Fibroblast of skin of back (primary cell): Measurements from ENCODE around the gene FAM186B.

Experiments used
- DNase-seq: peaks from one replicate; pipeline ENCODE4 v3.0.0-alpha.2; 2013

FAM186B gene

GRCh38 chr12:49549735-49550692, 55.4 kb downstream of the FAM186B start:
- DNase-seq: no peak

- DNase-seq: peak; percentile 13
Observed at GRCh38 chr12:49548822-49549648, 56.4 kb downstream of the FAM186B start.

GRCh38 chr12:49548481-49548821, 57.0 kb downstream of the FAM186B start:
- DNase-seq: no peak

GRCh38 chr12:49547090-49547690, 58.2 kb downstream of the FAM186B start:
- no peak for DNase-seq

DNA sequence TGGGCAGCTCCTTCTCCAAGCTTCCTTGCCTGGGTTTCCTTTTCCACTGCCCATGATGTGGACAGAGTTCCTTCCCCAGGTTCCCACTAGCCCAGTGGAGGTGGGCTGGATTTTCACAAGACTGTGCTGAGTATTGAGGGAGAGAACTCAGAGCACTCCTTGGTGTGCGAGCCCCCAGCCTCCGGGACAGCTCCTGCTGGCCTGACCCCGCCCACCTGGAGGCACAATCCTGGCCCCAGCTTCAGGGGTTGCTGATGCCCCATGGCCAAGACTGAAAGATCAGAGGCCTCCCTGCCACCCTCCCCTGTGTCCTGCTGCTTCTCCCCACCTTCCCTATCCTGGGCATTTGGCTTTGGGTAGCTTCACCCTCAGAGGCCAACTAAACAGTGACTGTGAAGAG, 59.0 kb downstream of the FAM186B start:
- DNase-seq: no peak

GRCh38 chr12:49545815-49546214, 59.6 kb downstream of the FAM186B start:
- no peak for DNase-seq

DNA sequence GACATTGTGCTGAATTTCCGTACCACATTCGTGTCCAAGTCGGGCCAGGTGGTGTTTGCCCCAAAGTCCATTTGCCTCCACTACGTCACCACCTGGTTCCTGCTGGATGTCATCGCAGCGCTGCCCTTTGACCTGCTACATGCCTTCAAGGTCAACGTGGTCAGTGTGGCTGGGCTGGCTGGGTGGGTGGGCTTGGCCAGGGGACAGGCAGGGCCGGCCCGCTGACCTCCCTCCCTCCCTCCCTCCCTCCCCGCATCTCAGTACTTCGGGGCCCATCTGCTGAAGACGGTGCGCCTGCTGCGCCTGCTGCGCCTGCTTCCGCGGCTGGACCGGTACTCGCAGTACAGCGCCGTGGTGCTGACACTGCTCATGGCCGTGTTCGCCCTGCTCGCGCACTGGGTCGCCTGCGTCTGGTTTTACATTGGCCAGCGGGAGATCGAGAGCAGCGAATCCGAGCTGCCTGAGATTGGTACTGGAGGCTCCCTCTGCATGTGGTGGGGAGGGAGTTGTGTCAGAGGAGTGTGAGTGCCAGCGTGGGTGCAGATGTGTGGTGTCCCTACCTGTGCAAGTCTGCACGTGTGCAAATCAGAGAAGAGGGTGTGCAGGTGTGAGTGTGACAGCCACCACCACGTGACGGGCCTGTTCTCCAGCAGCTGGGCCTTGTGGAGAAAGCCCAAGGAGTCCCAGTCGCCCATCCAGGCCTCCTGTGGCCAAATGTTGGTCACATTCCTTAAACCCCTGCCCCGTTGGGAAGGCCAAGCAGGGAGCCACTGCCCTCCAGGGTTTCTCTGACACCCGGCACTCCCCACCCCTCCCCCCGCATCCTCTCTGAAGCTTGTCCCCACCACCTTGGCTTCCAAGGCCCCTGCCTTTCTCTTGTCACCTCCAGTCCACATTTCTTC, 61.3 kb downstream of the FAM186B start:
- no peak for DNase-seq

DNA sequence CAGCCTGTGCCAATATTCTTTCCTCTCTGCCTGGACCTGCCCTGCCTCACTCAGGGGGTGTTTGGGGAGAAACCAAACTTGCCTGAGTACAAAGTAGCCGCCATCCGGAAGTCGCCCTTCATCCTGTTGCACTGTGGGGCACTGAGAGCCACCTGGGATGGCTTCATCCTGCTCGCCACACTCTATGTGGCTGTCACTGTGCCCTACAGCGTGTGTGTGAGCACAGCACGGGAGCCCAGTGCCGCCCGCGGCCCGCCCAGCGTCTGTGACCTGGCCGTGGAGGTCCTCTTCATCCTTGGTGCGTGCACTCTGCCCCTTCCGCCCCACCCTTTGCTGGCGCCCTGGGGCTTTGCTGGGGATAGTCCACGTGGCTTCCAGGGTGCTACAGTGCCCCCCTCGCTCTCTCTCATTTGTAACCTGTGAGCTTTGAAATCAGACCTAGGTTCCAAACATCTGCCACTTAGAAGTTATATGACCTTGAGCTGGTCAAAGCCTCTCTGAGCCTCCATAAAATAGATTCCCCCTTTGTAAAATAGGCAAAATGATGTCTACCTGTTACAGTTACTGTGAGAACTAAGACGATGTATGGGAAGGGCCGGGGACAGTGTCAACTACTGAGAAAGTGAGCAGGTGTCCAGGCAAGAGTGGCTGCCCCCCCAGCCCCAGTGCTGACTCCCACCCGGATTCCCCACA, 62.1 kb downstream of the FAM186B start:
- no peak for DNase-seq

DNA sequence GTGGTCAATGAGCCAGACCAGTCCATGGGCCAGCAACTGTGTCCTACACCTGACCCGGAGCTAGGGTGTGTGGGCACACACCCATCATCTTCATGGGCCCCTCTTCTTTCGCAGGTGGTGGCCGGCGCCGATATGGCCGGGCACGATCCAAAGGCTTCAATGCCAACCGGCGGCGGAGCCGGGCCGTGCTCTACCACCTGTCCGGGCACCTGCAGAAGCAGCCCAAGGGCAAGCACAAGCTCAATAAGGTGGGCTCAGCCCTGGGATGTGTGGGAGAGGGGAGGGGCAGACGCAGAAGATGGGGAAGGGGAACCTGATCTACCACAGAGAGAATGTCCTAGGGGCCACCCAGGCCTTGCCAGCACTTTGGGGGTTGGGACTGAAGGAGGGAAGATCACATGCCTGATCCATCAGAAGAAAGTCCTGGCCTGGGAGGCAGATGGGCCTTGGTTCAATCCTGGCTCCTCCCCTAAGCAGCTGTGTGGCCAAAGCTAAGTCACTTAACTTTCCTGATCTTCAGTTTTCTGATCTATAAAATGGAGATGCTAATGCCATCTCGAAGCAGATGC, 62.8 kb downstream of the FAM186B start:
- no peak for DNase-seq

DNA sequence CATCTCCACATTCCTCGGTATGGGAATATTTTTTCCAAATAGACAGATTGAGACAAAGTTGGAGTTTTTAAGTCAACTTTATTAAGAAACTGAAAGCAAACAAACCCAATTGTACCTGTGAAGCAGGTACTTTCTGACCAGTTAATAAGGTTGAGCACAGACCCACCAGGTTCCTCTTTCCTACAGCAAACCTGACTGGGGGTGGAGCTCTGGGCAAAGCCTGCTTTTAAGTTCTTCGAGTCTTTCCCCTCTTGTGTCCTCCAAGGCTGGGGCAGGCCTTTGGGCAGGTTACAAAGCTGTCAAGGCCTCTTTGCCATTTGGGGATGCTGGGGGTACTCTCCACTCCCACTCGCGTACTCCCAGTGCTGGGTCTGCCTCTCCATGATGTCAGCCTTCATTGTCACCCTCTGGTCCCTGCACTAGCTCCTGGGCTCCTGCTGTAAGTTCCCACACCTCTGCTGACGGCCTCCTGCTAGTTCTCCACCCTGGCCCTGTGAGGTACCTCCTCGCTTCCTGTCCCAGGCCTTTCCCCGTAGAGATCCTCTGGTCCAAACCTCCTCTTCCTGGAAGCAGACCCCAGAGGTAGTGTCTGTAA, 63.4 kb downstream of the FAM186B start:
- no peak for DNase-seq

- DNase-seq: no peak
Observed at GRCh38 chr12:49541140-49541861, 64.1 kb downstream of the FAM186B start.

GRCh38 chr12:49540229-49541139, 65.0 kb downstream of the FAM186B start:
- DNase-seq: no peak

DNA sequence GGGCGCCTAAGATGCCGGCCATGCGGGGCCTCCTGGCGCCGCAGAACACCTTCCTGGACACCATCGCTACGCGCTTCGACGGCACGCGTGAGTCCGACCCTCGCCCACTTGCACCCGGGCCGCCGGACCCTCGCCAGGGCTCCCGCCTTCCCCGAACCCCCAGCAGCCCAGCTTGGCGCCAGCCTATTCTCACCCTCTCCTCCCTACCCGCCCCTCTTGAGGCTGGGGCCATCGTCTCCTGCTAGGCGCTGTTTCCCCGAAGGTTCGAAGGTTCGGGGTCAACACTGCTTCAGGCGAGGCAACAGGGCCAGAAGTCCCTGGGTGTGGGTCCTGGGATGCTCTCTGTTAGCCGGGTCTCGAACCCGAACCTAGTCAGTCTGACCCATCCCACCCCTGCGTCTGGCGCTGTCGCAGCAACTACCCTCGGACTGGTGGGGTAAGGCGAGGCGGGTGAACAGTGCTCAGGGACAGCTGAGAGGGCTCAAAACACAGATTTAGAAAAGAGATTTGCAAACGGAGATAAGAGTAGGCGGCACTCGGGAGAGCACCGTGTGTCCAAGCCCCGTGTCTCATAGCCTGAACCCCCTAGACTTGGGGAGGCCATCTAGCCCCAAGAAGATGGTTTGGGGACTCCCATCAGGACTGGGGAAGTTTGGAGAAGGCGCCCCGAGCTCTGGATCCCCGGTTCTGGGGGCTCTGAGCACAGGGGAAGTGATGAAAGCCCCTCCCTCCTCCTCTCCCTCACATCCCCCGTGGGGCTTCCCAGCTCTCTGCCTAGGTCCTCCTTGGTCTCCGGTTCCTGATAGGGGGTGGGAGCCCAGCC, 65.8 kb downstream of the FAM186B start:
- DNase-seq: no peak

GRCh38 chr12:49538510-49539403, 66.7 kb downstream of the FAM186B start, which contains the start of gene KCNH3:
Gene KCNH3, plus strand, starts transcription at chr12:49539030. Its CDS starts 387 bp downstream, at chr12:49539417.
- peak; percentile 74 for DNase-seq

GRCh38 chr12:49537752-49538509, 67.5 kb downstream of the FAM186B start:
- no peak for DNase-seq
